Measurements from ENCODE around the gene GFRA1.

- TF ChIP-seq POLR2A (IDR thresholded peaks at IDR 0.05) (no peak), EP300 (IDR thresholded peaks at IDR 0.05) (no peak), CTCF (IDR thresholded peaks at IDR 0.05) (no peak), POLR2AphosphoS5 (IDR thresholded peaks at IDR 0.05) (no peak)
Observed at GRCh38 chr10:116134322-116134721, 138.7 kb downstream of the GFRA1 start.
